Globus pallidus (tissue), 1 donor: ENCODE measurements around the gene CELA2B.

Experiments used
- DNase-seq: peaks from one replicate; pipeline ENCODE4 v3.0.0-alpha.2; 2015; ENCODE audit warnings: low spot score

CELA2B gene

DNA sequence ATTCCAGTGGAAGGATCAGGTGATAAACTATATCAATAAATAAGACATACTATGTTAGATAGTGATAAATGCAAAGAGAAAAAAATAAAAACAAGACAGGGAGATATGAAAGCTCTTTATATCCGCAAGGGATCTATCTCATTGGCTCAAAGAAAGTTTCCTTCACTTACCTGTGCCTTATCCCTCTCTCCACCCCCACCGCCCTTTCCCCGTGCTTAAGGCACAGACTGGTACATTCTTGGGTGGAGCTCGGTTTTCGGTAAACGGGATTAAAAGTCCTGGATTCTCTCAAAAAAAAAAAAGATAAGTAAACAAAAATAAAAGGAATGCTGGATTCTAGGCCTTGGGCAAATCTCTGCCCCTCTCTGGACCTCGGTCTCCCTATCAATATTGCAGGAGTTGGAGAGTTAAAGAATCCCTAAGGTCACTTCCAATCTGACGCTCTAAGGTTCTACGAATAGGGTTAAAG is 50.2 kb downstream of the CELA2B start:
- DNase-seq: no peak

DNA sequence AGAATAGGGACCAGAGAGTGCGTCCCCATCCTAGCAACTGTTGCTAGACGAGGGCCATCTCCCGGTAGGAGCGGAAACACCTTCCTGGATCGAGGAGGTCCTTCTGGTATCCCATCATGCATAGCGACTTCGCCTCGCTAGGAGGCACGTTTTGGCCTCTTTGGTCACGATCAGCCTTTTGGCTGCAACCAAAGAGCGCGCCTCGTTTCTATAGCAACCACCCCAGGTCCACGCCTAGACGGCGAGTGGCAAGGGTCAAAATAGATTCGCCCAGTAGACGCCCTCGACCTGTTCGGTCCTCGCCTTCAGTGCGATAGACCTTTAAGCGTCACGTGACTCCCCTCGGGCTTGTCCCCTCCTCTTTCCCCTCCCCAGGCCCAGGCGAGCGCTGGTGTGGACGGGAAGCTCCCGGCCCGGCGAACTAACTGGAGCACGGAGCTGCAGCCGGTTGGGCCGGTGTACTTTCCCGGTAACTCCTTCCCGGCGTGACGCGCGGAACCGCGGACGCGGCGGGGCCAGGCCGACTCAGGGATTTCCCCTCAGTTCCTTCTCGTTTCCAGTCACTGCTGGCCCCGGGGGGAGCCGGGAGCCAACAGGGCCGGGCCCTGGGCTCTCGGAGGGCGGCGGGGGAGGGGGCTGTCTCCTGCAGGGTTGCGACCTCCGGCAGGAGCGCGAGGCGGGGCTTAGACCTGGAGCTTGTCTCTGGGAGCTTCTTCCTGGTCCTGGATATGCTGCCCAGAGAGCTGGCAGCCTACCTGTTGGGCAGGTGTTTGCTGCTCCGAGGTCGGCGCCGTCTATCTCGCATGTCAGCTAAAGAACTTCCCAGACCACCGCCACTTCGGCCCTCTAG is 50.8 kb downstream of the CELA2B start, which contains the start of gene DNAJC16:
Gene DNAJC16 (plus strand): TSS at position 359 of the 850 bp plus-strand sequence. CDS start 2,258 bp downstream, outside the sequence.
- peak; percentile 100 for DNase-seq

GRCh38 chr1:15531003-15531402 is 55.1 kb downstream of the CELA2B start:
- DNase-seq: no peak

DNA sequence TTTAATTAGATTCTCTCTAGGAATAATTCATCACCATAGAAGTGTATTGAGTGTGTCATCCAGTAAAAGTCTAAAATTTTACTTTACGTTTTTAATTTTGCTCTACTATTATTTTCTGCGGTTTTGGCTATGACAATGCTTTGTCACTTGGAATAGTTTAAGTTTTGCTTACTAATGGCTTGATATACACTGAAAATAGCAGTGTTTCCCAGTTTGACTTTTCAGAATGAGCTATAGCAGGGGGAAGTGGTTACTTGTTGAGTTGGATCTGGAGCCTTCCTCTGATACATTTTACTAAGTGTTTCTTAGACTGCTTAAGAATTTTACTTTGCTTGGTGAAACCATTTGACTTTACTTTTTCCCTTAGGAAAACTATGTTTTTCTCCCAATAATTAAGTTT is 55.8 kb downstream of the CELA2B start:
- DNase-seq: no peak

DNA sequence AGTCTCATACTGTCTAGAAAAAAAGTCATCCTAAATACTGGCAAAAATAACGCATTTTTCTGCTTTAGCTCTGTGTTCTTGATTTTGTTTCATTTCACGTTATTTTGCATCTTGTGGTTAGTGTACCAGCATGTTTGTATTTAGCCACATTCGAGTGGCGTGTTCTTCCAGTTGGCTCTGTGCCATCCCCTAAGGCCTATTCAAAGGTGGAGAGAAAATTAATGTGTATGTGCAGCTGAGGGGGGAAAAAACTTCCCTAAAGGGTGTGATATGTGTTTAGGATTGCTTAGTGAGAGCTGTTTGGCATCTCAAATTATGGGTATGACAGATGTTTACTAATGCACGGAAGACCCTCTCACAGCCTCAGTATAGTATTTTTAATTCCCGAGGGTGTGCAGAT is 62.9 kb downstream of the CELA2B start:
- DNase-seq: no peak

DNA sequence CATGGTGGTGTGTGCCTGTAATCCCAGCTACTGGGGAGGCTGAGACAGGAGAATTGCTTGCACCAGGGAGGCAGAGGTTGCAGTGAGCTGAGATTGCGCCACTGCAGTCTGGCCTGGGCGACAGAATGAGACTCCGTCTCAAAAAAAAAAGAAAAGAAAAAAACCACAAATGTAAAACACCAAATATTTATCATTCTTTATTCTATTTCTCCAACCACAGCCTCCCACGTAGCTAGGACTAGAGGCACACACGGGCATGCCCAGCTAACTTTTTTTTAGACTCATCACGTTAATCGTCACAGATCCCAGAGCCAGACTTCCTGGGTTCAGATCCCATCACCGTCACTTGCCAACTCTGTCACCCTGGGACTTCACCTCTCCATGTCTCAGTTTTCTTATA is 64.3 kb downstream of the CELA2B start:
- DNase-seq: no peak
